Hindlimb muscle (tissue), 1 donor: ENCODE measurements around the gene AVPR1B. TPM values are rescaled to one million over a fixed set of nuclear protein-coding genes. Genes with fewer than 3 reads are reported as not detected.

Experiments used
- DNase-seq: peaks from one replicate; pipeline ENCODE4 v3.0.0-alpha.2; 2013
- polyA plus RNA-seq: library from polyadenylated mRNA; unstranded; fragments of 120-200 nt; gene quantifications from one replicate; pipeline ENCODE4 v1.2.1, GENCODE V29; 2013; ENCODE audit not compliant: insufficient read length

AVPR1B gene
- polyA plus RNA-seq, 1 donor: 0.14 TPM

DNA sequence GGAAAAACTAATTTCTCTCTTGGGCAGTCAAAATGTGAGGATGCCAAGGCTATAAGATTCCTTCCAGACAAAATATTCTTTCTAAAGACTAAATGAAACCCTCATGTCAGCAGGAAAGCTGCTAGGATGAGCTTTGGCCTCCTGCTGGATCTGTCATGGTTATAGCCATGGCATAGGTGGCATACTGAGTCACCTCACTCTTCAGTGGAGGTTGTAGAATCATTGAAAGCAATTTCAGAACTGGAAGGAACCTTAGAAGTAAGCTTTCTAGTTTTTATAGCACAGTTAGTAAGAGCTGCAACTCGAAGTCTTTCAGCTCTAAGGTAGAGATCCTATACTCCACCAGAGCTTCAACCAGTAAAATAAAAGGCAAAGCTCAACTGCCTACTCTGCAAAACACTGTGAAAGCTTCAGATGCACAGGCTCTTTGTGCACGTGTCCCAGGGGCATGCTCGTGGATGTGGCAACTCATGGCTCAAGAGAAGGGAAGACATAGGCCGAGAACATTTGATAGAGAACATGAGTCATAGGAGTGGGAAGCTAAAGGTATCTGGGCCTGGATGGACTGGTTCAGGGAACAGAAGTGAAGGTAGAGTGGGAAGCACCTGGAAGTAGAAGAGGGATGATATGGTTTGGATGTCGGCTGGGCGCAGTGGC, 5.8 kb downstream of the AVPR1B start:
- no peak for DNase-seq

DNA sequence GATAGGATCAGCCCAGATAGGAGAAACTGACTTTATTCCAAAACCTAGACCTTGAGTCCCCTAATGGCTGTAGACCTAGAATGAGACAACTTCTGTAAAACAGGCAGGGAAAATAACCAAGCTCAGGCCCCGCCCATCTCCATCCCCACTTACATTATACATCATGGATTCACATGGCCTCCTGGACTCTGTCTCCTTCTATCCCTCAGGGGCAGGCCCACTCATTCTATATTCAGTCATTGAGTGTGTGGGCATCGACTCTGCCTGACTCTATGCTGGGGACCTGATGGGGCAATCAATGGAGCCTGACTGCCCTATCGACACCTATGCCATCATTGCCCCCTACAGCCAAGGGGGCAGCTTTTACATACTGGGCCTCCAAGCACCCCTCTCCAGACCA, 6.4 kb downstream of the AVPR1B start:
- no peak for DNase-seq

DNA sequence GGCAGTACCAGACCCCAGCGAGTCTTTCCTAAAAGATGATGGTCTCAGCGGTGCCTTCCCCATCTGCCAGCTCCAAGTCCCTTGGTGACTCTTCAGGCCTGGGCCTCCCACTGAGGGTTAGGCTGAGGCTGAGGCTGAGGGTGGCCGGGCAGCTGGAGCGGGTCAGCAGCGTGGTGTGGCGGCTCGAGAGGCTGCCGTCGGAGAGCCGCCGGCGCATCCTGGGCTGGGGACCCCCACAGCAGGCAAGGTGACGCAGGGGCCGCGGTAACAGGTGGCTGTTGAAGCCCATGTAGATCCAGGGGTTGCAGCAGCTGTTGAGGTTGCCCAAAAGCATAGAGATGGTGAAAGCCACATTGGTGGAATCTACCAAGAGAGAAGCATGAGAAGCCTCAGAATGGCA, 7.0 kb downstream of the AVPR1B start:
- no peak for DNase-seq

DNA sequence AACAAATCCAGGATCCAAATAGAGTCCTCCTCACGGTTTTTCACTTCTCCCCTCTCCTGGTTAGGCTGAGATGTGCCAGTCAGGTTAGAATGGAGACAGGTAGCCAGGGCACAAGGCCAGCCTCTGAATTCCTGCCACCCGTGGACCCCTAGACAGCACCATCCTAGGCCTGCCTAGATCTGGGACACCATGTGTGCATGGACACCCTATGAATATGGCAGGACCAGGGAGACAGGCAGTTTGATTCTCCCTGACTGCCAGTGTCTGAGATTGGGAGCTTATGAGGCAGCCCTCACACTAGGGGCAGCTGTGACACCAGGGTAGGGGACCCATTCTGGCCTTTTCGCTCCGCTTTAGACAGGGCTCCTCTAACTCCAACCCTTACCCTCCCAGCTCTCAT, 7.5 kb downstream of the AVPR1B start:
- DNase-seq: no peak

DNA sequence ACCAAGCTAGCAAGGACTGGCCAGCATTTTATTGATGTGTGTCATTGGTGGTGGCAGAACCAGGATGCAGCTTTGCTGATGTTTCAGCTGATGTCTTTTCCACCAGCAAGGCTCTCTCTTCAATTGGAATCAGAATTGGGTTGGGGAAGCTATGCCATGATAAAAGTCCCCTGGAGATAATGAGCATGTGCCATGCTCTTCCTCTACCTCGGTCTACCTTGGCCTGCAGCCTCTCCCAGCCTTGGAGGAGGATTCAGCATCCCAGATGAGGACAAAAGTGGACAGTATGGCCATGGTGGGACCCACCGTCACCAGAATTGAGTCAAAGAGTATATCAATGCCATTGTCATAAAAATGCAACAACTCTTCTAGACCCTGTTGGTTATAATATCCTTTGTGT, 8.6 kb downstream of the AVPR1B start:
- no peak for DNase-seq

DNA sequence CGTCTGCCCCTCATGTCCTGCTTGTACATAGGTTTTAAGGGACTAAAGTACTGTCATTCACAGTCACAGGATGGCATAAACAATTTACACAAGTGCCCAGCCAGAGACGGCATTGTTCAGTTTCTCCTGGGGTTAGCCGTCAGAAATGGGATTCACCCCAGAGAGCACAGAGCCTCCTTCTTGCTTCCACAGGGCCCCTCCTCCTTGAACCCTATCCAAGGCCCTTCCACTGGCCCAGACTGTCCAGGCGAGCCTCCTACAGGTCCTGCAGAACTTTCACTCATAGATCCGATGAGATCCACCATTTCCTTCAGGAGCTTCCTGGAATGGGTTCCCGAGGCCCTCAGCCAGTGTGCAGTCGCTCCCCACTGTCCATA, 10.0 kb downstream of the AVPR1B start:
- DNase-seq: no peak

DNA sequence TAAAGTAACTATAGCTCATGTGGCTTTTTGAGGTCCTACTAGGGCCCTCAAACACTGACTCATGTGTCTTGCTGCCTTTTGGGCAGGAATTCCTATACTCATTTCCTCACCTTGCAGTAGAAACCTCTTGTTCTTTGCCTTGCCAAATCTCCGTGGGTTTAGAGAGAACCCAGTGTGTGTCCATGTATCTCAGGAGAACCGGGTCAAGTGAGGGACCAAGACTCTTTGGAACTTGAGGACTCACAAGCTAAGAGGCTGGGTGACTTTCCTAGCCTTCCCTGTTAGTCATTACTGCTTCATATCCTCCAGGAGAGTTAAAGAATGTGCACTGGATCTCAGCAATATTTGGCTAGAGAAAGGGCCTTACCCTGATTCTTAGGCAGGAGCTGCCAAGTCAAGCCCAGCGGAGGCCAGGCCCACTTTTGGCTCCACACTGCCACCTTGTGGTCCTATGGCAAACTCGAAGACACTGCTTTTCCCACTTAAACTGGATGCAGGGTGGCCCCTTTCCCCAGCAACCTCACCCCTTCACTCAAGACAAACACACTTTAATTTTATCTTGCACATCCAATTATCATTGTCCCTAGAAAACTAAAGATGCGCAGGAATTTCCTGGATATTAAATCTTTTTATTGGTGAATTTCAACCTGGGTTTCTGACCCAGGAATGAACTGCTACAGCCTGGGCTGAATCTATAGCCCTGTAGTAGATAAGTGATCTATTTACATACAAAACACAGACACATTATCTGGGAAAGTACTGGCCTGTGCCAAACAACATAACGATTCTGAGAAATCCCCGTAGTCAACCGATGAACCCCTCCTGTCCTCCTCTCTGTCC, 10.6 kb downstream of the AVPR1B start:
- DNase-seq: peak; percentile 88

DNA sequence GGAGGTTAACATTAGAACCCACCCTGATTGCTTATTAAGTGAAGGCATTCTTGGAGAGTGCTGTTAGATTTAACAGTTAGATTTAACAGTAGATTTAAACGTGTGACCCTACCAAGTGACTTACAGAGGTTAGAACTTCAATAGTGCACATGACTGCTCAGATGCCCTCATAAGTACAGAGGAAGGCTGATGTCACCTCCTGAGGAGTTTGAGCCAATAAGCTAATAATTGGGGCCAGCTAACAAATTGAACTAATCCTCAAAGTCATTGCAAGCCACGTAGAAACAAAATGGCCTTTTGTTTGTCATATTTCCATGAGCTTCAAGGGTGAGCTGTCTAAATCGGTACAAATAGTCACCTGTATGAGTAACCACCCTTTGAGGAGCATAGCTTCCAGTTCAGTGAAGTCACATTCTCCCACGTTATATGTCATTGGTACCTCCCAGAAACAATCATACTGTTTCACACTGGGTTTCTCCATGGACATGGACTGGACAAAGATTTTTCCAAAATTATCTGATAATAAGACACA, 11.7 kb downstream of the AVPR1B start:
- DNase-seq: no peak

DNA sequence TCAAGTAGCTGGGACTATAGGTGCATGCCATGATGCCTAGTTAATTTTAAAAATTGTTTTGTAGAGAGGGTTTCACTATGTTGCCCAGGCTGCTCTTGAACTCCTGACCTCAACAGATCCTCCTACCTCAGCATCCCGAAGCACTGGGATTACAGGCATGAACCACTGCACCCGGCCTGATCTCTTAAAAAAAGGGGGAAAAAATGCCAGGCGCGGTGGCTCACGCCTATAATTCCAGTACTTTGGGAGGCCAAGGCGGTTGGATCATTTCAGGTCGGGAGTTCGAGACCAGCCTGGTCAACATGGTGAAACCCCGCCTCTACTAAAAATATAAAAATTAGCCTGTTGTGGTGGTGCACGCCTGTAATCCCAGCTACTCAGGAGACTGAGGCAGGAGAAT, 13.2 kb downstream of the AVPR1B start:
- no peak for DNase-seq

DNA sequence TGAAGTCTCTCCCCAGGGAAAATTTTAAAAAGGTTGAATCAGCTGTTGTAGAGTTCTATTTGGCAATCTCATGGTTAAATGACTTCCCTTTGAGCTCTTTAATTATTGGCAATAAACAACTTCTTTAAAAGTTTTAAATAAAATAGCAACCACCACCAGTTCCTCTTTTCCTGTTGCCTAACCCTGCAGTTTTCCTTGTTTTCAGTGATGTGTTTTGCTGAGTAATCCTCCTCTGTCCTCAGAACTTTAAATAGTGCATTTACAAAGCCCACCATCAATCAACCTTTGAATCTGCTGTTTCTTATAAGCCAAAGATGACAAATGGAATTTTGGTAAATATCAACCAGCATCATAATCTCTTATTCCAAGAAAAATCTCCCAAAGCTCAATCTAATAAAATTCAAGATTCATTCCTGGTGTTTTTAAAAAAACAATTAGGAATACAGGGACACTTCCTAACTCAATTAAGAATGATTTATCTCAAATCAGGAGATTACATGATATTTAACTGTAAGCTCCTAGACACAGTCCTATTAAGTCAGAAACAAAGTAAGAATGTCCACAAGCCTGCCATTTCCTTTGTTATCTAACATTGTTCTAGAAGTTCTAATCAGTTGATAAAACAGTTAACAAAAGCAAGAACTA, 14.8 kb downstream of the AVPR1B start:
- no peak for DNase-seq

DNA sequence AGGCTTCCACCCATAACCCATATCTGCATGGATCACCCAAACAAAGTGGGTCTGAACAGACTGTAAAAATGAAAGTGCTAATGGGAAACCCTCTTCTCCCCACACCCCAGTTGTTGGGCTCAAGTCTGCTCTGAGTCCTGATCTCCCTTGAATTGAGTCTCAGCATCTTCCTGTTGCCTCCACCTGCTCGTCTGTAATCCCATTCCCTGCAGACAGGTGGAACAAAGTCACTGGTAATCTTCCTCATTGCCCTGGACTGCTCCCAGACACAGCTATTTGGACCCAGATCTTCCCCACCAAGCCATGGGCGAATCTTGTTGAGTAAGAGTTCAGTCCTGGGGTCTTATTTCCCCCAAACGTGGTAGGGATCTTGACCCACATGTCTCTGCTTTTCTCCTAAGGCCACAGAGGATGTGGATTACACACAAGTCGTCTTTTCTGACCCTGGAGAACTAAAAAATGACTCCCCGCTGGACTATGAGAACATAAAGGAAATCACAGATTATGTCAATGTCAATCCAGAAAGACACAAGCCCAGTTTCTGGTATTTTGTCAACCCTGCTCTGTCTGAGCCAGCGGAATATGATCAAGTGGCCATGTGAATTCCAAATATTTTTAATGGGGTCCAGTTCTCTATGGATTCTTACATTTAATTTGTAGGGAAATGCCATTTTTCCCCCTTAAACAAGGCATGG, 15.7 kb downstream of the AVPR1B start:
- no peak for DNase-seq

DNA sequence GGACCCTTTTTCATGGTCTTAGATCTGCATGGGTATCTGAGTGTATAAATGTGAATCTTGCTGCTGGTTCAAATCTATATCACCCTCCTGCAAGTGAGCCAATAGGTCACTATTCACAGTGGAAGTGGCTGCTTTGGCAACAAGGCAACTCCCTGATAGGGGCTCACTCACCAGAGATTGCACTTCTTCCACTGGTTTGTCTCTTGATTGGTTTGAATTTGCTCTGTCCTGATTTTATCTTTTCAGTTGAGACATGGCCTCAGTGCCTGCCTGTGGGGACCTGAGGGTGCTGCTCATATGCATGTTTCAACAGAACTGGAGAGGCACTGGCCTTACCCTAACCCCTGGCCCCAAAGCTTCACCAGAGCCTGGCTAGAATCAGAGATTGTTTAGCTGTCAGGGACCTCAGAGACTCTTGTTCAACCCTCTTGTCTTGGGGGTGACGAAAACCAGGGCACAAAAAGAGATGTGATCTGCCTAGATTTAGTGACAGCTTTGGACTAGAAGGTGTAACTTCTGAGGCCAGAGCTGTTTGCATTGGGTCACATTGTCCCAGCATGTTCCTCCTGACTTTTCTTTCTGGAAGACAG, 16.9 kb downstream of the AVPR1B start:
- DNase-seq: no peak

DNA sequence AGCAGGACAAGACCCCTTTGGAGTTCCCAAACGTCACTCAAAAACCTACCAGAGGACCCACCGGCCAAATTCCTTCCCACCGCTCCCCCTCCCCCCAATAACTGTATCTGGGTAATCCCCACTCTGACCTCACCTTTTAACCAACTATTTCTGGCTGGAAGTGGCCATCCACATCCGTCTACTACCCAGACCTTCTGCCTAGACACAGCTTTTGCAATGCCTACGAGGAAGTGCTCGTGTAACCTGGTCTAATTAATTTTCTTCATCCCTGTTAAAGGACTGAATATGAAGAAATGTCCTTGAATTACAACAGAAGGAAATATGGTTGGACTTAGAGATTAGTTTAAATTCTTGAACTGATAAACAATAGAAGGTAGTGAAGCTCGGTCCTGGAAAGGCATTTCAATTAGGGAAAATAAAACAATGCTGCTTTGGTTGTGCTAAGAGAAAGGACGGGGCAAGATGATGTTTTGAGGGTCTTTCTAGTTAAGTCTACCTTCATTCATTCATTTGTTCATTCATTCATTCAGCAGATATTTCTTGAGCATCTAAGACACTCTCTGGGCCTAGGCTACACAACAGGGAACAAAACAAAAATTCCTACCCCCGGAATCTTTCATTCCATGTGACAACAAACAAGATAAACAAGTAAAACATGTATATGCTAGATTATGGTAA, 18.8 kb downstream of the AVPR1B start:
- no peak for DNase-seq

DNA sequence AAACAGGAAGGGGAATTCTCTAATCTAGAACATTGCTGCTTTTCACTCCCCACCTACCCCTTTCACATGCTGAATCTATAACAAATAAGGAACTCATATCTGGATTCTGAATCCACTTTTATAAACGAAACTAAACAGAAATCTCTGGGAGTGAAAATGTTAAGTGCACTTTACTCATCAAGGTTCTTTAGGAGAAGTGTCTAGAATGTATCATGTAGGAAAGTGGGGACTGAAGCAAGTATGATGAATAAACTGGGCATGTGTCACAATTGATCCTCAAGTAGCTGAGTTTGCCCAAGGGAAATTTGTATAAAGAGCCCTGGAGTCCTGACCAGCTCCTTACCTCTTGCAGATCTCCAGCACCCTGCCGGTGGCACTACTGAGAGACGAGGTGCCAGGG, 19.8 kb downstream of the AVPR1B start:
- no peak for DNase-seq

DNA sequence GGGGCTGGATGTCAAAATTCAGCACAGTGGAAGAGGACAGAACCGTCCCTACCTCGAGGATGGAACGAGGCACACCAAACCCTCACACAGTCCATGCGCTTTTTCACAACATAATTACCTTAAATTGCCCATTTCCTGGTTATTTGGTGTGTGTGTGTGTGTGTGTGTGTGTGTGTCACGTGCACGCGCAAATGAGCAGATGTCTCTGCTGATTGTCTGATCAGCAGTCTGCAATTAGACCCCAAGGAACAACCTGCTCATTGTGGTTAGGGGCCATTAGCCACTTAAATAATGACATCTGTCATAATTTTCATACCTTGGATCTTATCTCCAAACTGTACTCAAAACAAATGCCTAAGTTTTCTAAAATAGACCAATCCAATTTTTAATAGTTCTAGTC, 23.2 kb downstream of the AVPR1B start:
- no peak for DNase-seq

DNA sequence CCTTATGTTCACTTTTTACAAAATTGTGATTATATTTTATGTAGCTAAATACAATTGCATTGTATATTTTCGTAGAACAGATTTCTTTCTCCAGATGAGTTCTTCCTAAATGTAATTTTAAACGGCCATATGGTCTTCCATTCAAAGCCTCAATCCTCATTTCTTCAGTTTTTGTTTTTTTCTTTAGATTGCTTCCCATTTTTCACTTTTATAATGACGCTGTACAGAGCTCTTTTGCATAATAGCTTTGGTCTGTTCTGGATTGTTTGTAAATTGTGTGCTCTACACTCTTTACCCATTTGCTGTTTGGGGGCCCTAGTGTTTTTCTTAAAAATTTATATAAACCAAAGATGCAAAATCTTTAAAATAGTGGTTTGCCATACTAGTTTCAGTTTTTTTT, 27.8 kb downstream of the AVPR1B start:
- no peak for DNase-seq

DNA sequence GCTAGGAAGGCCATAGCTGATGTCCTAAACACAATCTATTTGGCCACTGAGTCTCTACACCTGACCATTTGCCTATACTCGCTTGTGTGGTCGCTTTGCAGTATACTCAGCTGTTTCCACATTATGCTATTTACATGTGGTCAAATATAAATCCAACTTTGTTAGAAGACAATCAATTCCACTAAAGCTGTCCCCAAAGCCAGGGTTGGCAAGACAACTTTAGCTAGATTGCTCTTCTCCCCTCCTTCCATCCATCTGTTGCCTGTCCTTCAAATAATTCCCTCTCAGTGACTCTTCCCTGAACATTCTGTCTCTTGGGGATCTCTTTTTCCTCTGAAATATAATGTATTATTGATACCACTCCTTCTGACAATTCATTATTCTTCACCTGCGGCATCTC, 30.1 kb downstream of the AVPR1B start:
- no peak for DNase-seq

DNA sequence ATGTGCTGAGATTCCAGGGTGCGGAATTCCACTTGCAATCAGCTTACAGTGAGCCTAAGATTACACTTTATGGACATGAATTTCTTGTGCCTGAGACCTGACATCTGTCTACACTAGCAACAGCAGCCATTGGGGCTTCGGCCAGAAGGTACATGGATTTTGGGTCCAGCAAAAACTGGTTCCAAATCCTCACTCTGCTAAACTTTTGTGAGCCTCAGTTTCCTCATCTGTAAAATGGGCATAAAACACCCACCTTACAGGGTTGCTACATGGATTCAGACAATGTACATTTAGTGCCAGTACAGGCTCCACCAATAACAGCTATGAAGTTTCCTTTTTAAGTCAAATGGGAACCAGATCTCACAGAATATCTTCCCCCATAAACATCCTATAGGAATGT, 33.4 kb downstream of the AVPR1B start:
- no peak for DNase-seq

DNA sequence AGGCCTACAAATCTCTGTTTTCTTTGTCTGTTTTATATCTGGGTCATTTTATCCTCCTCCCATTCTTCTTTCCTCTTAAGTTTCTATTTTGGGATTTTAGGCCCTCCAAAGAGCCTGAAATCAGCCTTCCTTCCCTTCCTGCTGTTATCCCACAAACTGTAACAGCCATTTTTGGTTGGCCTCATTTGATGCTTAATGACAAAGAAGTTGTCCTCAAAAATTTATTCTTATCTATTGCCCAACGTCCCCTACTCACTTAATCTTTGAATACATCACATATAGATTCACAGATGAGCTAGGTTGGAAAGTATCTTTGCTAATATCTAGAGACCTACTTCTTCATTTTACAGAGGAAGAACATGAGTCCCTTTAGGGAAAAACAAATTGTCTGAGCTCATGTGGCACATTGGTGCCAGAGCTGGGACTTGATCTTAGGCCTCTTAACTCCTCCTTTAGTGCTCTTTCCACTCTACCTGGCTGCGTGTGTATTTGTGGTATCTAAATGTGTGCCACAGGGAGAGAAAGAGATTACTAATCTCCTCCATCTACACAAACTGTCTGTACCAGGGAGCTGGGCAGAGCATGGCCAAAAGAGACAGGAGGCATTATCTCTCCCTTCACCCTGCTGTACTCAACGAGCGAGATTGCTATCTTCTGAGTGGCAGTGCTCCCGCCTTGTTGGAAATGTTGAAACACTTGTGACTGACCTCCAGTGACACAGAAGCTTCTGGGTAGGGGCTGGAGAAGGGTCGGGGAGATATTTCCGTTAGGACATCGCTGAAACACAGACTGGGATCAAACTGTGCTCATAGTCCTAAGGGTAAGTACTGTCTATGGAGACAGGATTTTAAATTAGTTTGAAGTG, 34.1 kb downstream of the AVPR1B start:
- DNase-seq: no peak

DNA sequence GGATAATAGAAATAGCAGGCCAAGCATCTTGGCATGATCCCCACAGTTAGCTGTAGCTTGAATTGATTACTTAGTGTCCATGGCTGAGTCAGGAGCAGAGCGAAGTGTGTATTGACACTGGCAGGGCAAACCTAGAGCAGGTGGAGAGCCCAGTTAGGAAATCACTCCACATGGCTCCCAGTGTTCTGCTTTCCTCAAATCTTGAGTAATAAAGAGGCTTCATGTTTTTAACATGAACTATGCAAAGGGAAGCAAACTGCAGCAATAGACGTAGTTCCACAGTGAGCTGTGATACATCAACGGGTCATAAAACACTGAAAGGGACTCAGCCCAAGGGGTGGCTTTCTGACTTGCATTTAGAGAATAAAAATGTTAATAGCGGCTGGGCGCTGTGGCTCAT, 35.3 kb downstream of the AVPR1B start:
- DNase-seq: no peak
